GM20000 (cell line): ENCODE data around the gene LAMP5.

Experiments
- DNase-seq: peaks from one replicate; pipeline ENCODE4 v3.0.0; 2012; ENCODE audit warnings: low spot score
- TF ChIP-seq, protein P1 (sequence below): IDR thresholded peaks from 2 replicates; pipeline ENCODE4 v1.5.1; 2012; ENCODE audit warnings: mild to moderate bottlenecking, control low read depth; ENCODE audit errors: extremely low read depth, missing control alignments

Gene LAMP5

DNA sequence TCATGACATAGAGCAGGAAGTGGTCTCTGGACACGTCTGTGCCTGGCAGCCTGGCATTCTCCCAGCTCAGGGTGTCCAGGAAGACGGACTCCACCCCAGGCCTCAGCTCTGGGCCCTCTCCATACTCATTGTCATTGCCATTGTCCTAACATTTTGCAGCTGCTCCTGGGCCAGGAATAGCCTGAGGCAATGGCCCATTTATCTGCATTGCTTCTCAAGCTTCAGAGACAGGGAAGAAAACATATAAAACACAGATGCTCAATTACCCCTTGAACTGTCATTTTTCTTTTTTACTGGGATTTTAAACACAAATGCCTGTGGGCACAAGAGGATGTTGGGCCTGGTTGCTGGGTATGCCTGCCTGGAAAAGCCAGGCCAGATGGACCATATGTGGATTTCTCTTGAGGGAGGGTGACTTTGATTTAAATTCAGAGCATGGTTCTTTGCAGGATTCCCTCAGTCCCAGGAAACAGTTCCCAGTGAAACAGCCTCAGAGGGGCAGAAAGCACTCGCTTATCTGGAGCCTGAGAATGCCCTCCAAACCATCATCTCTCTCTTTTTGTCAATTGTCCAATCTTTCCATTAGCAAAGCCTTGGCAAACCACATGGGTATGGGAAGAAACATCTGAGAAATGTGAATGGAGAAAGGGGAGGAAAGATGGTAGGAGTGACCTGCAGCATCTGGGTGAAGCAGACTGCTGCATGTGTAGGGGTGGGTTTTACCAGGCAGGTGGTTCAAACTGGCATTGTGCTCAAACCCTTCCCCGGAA, 17.9 kb downstream of the LAMP5 start:
- no peak for DNase-seq
- TF ChIP-seq, protein P1, sequence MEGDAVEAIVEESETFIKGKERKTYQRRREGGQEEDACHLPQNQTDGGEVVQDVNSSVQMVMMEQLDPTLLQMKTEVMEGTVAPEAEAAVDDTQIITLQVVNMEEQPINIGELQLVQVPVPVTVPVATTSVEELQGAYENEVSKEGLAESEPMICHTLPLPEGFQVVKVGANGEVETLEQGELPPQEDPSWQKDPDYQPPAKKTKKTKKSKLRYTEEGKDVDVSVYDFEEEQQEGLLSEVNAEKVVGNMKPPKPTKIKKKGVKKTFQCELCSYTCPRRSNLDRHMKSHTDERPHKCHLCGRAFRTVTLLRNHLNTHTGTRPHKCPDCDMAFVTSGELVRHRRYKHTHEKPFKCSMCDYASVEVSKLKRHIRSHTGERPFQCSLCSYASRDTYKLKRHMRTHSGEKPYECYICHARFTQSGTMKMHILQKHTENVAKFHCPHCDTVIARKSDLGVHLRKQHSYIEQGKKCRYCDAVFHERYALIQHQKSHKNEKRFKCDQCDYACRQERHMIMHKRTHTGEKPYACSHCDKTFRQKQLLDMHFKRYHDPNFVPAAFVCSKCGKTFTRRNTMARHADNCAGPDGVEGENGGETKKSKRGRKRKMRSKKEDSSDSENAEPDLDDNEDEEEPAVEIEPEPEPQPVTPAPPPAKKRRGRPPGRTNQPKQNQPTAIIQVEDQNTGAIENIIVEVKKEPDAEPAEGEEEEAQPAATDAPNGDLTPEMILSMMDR, result no peak

DNA sequence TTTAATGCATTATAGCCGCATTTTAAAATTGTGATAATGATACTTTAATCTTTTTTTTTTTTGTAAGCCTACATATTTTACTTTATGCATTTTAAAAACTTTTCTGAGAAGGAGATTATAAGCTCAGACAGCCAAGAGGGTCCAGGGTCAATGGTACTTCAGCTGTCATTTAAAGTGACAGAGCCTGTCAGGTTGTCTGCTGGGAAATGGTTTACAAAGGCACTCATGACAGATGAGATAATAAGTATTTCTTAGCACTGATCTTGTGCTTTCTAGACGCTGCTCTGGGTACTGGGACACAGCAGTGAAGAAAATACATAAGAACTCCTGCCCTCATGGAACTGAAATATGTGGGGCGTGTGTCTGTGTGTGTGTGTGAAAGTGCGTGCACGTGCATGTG, 19.6 kb downstream of the LAMP5 start:
- no peak for DNase-seq
- TF ChIP-seq, protein P1, result no peak

DNA sequence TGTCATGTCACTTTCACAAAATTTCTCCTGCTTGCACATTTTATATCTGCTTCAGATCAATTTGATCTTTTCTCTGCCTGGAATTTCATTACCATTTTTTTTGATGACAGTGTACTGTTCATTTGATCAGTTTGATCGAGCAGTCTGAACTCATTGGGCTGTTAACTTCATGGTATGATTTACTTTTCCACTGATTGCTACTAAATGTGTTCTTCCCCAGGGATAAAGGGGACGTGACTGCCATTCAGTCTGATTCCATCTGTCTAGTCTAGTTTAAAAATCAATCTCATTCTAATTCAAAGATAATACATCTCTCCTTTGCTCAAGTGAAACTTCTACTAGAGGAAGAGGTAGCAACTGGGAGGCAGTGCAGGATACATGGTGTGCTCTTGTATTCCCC, 21.1 kb downstream of the LAMP5 start:
- TF ChIP-seq, protein P1, result no peak
- DNase-seq, result no peak

DNA sequence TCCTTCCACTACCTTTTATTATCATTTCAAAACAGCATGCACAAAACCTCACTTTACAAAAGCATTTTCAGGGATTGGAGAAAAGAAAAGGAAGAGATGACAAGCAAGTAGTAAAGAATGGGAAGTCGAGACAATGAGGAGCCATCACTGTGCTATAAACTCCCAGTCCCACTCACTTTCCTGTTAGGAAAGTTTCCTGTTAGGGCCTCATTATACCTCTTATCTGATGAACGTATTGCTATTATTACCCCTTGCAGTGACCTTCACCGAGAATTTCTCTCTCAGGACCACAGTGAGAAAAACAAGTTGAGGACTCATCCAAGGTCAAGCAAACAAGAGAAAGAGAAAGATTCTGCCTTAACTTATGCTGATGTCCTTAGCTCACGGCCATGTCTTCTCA, 28.8 kb downstream of the LAMP5 start:
- TF ChIP-seq, protein P1, result no peak

DNA sequence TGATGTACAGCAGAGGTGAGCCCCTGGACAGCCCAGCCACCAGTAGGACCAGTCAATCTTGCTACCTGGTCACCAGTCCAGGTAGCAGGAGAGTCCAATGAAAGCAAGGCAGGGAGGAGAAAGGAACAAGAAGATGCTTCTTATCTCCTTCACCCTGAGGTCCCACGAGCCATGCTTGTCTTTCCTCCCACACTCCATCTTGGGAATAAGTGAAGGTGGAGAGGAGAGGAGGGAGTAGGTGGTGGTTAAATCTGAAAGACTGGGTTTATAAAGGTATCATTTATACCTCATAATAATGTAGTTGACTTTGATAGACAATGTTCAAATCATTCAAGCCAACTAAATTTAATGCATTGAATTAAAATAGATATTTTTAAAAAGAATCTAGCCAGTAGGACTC, 35.9 kb downstream of the LAMP5 start:
- TF ChIP-seq, protein P1, result no peak
- no peak for DNase-seq

More for the DNA sequence above, 28.8 kb downstream of the LAMP5 start:
- no peak for DNase-seq

DNA sequence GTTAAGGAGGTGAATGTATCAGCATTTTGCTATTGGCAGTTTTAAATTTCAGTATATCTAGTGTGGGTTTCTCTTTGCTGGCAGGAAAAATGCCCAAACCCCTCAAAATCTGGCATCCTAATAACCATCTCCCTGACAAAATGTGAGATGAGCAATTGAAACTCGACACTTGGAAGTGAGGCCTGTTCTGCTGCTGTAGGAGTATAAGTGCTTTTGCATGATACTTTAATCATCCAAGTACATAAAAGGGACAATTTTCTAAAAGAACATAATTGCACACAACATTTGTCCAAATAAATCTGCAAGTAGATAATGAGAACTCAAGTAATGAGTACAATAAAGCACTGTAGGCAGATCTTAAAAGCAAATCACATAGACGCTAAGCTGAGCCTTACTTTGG, 36.5 kb downstream of the LAMP5 start:
- TF ChIP-seq, protein P1, result no peak
- no peak for DNase-seq

DNA sequence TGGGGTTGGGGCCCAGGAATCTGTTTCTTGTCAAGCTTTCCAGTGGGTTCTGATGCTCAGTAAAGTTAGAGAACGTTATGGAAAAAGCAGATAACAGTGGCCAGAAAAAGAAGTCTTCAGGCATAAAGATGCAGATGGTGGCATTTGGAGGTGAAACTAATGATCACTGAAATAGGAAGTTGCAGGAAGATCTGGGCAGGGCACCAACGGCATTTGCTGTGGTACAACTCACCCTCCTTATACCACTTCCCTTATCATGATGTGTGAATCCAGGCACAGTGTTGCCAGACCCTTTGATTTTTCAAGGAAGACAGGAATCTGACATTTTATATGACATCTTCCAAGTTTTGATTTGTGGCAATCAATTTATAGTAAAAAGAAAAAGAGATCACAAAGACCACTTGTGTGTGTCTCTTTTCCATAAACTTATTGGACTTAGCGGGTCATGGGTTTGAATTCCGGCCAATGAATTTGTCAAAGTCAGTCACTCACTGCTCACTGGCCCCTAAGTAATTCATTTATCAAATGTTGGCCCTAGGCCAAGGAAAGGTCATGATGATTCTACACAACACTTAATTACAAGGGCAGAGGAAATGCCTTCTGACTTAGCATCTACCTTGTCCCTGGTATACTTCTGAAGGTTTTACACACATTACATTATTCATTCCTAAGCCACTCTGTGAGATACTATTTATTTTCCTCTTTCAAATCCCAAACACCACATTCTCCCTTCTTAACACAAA, 37.6 kb downstream of the LAMP5 start:
- no peak for DNase-seq
- TF ChIP-seq, protein P1, result no peak
